HG03439 (cell line): ENCODE data around the gene ARSK.
A peak's percentile ranks its signal among the peaks of the same experiment; 100 is the strongest.
"Not testable (repeated sequence)": the region's sequence is repeated elsewhere in the genome, so short reads cannot be mapped to it uniquely, and the experiment has no call there.

Experiments used
- ATAC-seq: cut with Tn5 transposase; IDR thresholded peaks from one replicate; pipeline ENCODE4 v1.9.1; 2021; ENCODE audit warnings: mild to moderate bottlenecking, moderate library complexity; ENCODE audit not compliant: unreplicated experiment

Gene ARSK

DNA sequence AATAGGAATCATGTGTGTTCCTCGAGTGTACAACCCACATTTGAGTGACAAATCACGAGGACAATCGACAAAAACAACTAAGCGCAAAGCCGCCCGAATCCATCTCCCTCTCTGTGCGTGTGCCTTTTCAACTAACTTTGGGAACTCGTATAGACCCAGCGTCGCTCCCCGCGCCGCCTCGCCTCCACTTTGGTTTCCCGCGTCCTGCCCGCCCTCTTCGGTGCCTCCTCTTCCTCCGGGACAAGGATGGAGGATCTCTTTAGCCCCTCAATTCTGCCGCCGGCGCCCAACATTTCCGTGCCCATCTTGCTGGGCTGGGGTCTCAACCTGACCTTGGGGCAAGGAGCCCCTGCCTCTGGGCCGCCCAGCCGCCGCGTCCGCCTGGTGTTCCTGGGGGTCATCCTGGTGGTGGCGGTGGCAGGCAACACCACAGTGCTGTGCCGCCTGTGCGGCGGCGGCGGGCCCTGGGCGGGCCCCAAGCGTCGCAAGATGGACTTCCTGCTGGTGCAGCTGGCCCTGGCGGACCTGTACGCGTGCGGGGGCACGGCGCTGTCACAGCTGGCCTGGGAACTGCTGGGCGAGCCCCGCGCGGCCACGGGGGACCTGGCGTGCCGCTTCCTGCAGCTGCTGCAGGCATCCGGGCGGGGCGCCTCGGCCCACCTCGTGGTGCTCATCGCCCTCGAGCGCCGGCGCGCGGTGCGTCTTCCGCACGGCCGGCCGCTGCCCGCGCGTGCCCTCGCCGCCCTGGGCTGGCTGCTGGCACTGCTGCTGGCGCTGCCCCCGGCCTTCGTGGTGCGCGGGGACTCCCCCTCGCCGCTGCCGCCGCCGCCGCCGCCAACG is 65.3 kb downstream of the ARSK start, which contains the start of gene GPR150:
GPR150 (plus strand) TSS at position 58 of the 840 bp plus-strand sequence; CDS start at position 247, 189 bp downstream.
- ATAC-seq = peak; percentile 73

DNA sequence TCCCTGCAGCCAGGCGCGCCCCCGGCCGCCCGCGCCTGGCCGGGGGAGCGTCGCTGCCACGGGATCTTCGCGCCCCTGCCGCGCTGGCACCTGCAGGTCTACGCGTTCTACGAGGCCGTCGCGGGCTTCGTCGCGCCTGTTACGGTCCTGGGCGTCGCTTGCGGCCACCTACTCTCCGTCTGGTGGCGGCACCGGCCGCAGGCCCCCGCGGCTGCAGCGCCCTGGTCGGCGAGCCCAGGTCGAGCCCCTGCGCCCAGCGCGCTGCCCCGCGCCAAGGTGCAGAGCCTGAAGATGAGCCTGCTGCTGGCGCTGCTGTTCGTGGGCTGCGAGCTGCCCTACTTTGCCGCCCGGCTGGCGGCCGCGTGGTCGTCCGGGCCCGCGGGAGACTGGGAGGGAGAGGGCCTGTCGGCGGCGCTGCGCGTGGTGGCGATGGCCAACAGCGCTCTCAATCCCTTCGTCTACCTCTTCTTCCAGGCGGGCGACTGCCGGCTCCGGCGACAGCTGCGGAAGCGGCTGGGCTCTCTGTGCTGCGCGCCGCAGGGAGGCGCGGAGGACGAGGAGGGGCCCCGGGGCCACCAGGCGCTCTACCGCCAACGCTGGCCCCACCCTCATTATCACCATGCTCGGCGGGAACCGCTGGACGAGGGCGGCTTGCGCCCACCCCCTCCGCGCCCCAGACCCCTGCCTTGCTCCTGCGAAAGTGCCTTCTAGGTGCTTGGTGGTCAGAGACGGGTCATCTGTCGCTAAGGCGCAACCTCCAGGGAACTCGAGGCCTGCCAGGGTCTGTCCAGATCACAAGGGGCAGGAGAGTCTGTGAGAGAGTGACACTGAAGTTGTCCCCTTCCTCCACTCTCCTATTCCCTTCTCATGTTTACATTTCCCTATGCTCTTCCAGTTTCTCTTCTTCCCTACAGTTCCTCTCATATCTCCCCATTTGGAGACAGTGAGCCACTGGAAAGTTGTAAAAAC is 66.3 kb downstream of the ARSK start:
- peak; percentile 42 for ATAC-seq

GRCh38 chr5:95621839-95622629 is 67.1 kb downstream of the ARSK start:
- no peak for ATAC-seq

DNA sequence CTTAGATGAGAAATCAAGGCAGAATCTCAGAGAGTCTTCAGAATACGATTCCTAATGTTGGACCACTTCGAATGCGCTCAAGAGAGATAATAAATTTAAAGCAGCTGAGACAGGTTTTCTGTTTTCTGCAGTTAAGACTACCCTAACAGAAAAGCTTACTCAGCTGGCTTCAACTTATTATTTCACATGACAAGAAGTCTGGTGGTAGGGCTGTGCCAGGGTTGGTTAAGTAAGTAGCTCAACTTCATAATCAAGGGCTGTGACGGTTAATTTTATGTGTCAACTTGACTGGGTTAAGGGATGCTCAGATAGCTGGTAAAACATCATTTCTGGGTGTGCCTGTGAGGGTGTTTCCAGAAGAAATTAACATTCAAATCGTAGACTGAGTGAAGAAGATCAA is 68.8 kb downstream of the ARSK start:
- ATAC-seq = no peak

DNA sequence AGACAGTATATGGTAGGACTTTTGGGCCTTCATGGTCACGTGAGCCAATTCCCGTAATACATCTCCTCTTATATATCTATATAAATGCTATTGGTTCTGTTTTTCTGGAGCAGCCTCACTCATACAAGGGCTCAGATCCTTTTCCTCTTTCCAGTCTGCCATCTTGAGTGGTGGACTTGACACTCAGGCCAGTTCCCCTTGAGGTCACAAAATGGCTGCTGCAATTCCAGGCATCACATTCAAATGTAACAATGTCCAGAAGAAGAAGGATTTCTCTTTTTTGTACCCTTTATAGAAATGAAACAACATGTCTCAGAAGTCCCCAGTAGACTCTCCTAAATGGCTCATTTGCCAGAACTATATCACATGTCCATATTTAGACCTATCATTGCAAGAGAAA is 69.5 kb downstream of the ARSK start:
- ATAC-seq = no peak

GRCh38 chr5:95626701-95627100 is 71.8 kb downstream of the ARSK start:
- ATAC-seq = no peak

GRCh38 chr5:95627971-95628810 is 73.3 kb downstream of the ARSK start:
- no peak for ATAC-seq

DNA sequence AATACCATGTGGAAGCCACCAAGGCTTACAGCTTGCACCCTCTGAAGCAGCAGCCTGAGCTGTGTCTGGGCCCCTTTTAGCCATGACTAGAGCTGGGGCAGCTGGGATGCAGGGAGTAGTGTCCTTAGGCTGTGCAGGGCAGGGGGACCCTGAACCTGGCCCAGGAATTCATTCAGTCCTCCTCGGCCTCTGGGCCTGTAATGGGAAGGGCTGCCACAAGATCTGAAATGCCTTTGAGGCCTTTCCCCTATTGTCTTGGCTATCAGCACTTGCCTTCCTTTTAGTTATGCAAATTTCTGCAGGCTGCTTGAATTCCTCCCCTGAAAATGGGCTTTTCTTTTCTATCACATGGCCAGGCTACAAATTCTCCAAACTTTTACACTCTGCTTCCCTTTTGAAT is 74.0 kb downstream of the ARSK start:
- ATAC-seq = no peak

DNA sequence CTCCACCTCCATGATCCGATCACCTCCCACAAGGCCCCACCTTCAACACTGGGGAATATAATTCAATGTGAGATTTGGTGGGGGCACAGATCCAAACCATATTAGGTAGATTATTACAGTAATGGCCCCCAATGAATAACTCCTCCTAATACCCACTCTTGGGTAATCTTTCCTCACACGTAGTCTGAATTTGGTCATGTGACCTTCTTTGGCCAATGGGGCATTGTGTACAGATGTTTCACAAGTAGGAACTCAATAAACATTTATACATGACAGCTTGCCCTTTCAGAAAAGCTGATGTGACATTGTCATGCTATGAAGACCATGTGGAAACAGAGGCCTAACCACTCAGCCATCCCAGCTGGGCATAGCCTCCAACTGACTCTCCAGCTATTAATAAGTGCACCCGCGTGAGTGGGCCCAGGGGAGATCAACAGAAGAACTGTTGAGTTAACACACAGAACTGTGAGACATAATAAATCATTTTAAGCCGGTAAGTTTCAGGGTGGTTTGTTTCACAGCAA is 75.6 kb downstream of the ARSK start:
- no peak for ATAC-seq

GRCh38 chr5:95631255-95631958 is 76.5 kb downstream of the ARSK start:
- ATAC-seq = no peak

- ATAC-seq = peak; percentile 77
Measured at GRCh38 chr5:95631991-95632675, 77.2 kb downstream of the ARSK start.

DNA sequence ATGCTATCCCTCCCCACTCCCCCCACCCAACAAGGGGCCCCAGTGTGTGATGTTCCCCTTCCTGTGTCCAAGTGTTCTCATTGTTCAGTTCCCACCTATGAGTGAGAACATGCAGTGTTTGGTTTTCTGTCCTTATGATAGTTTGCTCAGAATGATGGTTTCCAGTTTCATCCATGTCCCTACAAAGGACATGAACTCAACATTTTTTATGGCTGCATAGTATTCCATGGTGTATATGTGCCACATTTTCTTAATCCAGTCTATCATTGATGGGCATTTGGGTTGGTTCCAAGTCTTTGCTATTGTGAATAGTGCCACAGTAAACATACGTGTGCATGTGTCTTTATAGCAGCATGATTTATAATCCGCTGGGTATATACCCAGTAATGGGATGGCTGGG is 78.0 kb downstream of the ARSK start:
- not testable (repeated sequence) for ATAC-seq

- no peak for ATAC-seq
Measured at GRCh38 chr5:95633671-95634070, 78.8 kb downstream of the ARSK start.

DNA sequence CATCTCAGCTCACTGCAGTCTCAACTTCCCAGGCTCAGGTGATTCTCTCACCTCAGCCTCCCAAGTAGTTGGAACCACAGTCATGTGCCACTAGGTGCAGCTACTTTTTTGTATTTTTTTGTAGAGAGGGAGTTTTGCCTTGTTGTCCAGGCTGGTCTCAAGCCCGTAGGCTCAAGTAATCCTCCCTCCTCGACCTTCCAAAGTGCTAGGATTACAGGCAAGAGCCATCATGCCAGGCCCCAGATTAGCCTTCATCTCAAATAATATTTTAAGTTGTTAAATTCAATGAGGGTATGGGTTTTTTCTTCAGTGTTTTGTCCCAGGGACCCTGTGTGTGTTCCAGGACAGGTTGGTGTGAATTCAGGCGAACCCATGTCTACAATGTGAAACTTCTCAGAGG is 79.2 kb downstream of the ARSK start:
- no peak for ATAC-seq

GRCh38 chr5:95638632-95639031 is 83.7 kb downstream of the ARSK start:
- ATAC-seq = no peak

DNA sequence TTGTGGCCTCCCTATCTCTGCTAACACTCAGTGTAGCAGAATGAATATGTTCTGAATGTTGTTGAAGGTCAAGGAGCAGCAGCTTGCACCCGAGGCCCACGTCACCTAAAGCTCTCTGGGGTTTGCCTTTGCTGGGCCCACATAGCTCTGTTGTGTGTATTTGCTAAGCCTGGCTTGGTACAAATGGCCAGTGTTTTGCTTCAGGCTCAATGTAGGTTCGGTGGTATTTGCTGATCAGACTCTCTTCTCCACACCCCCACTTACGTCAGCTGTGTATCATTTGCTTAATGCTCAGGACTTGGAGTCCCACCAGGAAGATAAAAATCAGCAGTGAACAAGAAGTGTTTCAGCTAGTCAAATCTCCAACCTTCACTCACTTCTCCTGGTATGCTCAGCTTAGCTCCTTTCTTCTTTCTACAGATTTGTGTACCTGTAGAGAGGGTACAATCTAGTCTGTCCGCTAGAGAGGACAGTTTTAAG is 86.9 kb downstream of the ARSK start:
- ATAC-seq = no peak

GRCh38 chr5:95643152-95643551 is 88.3 kb downstream of the ARSK start:
- no peak for ATAC-seq

GRCh38 chr5:95644351-95645042 is 89.6 kb downstream of the ARSK start:
- ATAC-seq = peak; percentile 34
